Kidney (tissue), 14 donors: Measurements from ENCODE around the gene SMARCA2. TPM values are rescaled to one million over a fixed set of nuclear protein-coding genes. Genes with fewer than 3 reads are reported as not detected.

Experiments used
- DNase-seq, 5 donors: peaks; one replicate each; pipeline ENCODE4 v3.0.0-alpha.2; 2013 to 2020
- FAIRE-seq: peaks from 2 replicates; lab custom pipeline; 2012; peaks lifted over from hg19 to GRCh38; lab: Jason Lieb, UNC
- H3K27ac ChIP-seq, 2 donors: one replicate each; pipeline ENCODE4 v1.7.0; 2013; ENCODE audit warnings: low read depth in 2 of 2, low read length in 2 of 2, inconsistent platforms in 1 of 2
- H3K27me3 ChIP-seq: one replicate; pipeline ENCODE4 v1.7.1; 2013; ENCODE audit warnings: low read length, inconsistent platforms; ENCODE audit not compliant: control insufficient read depth, insufficient read depth
- H3K36me3 ChIP-seq, 3 donors: one replicate each; pipeline versions ENCODE4 v1.7.0 to v1.7.1; 2013; ENCODE audit warnings: low read length in 3 of 3, control low read depth in 1 of 3, inconsistent platforms in 1 of 3; ENCODE audit not compliant: insufficient read depth in 3 of 3, control insufficient read depth in 2 of 3
- H3K4me1 ChIP-seq, 3 donors: one replicate each; pipeline versions ENCODE4 v1.7.0 to v1.7.1; 2013; ENCODE audit warnings: low read length in 3 of 3, inconsistent platforms in 1 of 3, low read depth in 1 of 3; ENCODE audit not compliant: control insufficient read depth in 2 of 3, insufficient read depth in 2 of 3
- H3K4me3 ChIP-seq, 3 donors: one replicate each; pipeline versions ENCODE4 v1.7.0 to v1.8.1; 2013; ENCODE audit warnings: low read length in 3 of 3, control low read depth in 1 of 3, inconsistent platforms in 1 of 3
- H3K9ac ChIP-seq, 3 donors: one replicate each; pipeline versions ENCODE4 v1.7.0 to v1.7.1; 2013; ENCODE audit warnings: low read length in 3 of 3, control low read depth in 1 of 3, inconsistent platforms in 1 of 3
- H3K9me3 ChIP-seq, 3 donors: one replicate each; pipeline versions ENCODE4 v1.7.0 to v1.7.1; 2013; ENCODE audit warnings: low read length in 3 of 3, control low read depth in 1 of 3, inconsistent platforms in 1 of 3; ENCODE audit not compliant: control insufficient read depth in 2 of 3, insufficient read depth in 1 of 3
- intact Hi-C: fragments of 100-400 bp; cut with DNase I; formaldehyde crosslinking; loops from one replicate; pipeline ENCODE4 v1.11.1; 2022
- polyA plus RNA-seq: library from polyadenylated mRNA; stranded (reverse); fragments of 350-450 nt; fragmentation: Illumina TruSeq; extraction: RNeasy Lipid Tissue Mini Kit (QIAGEN cat#74804); gene quantifications from one replicate; pipeline ENCODE4 v1.2.3, GENCODE V29; 2014; ENCODE audit warnings: low read depth, low replicate concordance; ENCODE audit not compliant: insufficient read depth
- total RNA-seq: library from RNA; stranded (reverse); fragmentation: NEBNext Ultra II Directional; extraction: Animal tissue kit (Norgen Biotek cat#: 25700); gene quantifications from one replicate; pipeline ENCODE4 v1.2.1, GENCODE V29; 2021
- TF ChIP-seq, protein P1 (sequence below): IDR thresholded peaks from 3 replicates; pipeline ENCODE4 v1.5.1; 2012; ENCODE audit warnings: mild to moderate bottlenecking, moderate library complexity, borderline replicate concordance; ENCODE audit not compliant: insufficient read depth; ENCODE audit errors: extremely low read depth
- donor health status: control.
- donor health status: control.
- donor health status: control.
- donor health status: control.
- donor health status: control.
- donor health status: DM: yes; HTN: yes; CAD: no.
- donor health status: Normal renal cell carcinoma (clear cell type).

SMARCA2 gene
- total and polyA plus RNA-seq, 2 donors from 2014 or later, result 54.3 to 189 TPM

DNA sequence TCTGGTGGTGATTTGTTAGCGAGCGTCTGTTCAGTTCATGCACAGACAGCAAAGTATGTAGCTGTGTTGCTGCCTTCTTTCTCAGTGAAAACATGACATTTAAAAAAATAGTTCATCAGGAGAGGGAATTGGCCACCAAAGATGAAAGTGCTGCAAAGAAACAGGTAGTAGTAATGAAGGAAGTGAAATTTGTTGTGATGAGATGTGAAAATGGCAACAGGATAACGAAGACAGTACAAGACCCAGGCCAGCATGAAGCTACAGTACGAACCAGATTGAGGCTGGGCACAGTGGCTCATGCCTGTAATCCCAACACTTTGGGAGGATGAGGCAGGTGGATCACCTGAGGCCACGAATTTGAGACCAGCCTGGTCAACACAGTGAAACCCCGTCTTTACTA is 136.0 kb downstream of the SMARCA2 start:
- no peak overlapping the region for H3K9ac ChIP-seq

DNA sequence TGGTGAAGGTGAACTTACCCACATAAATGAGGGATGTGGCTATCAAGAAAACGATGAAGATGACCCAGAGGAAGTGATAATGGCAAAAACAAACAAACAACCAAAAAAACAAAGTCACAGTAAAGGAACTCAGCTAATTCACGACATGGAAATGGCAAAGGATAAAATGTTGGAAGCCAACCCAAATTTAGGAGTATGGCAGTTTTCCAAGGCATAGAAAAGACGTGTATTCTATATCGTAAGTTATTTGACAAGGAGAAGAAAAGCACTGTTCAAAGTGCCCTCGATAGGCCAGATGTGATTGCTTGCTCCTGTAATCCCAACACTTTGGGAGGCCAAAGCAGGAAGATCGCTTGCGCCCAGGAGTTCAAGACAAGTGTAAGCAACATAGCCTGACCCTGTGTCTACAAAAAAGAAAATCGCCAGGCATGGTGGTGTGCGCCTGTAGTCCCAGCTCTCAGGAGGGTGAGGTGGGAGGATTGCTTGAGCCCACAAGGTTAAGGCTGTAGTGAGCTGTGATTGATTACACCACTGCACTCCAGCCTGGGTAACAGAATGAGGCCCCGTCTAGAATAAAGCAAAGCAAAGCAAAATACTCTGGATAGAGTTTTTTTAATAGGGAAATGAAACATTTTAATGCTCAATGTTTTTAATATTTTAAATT is 138.0 kb downstream of the SMARCA2 start:
- H3K4me3 ChIP-seq, result no peak overlapping the region
- TF ChIP-seq, protein P1, sequence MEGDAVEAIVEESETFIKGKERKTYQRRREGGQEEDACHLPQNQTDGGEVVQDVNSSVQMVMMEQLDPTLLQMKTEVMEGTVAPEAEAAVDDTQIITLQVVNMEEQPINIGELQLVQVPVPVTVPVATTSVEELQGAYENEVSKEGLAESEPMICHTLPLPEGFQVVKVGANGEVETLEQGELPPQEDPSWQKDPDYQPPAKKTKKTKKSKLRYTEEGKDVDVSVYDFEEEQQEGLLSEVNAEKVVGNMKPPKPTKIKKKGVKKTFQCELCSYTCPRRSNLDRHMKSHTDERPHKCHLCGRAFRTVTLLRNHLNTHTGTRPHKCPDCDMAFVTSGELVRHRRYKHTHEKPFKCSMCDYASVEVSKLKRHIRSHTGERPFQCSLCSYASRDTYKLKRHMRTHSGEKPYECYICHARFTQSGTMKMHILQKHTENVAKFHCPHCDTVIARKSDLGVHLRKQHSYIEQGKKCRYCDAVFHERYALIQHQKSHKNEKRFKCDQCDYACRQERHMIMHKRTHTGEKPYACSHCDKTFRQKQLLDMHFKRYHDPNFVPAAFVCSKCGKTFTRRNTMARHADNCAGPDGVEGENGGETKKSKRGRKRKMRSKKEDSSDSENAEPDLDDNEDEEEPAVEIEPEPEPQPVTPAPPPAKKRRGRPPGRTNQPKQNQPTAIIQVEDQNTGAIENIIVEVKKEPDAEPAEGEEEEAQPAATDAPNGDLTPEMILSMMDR, result no peak
- H3K36me3 ChIP-seq, result no peaks in the 10 kb centered on the region
- DNase-seq (peak in 1 of 5 donors; percentile 25), FAIRE-seq (no peak)
- intact Hi-C loops, result no loop called here
- no peak overlapping the region for H3K9ac ChIP-seq
- H3K4me1 ChIP-seq, result peaks cover 0 to 5% (median 2%) of the 10 kb centered on the region in 3 donors
- H3K27ac ChIP-seq, result no peak overlapping the region
- H3K9me3 ChIP-seq, result no peaks in the 10 kb centered on the region
- no peaks in the 10 kb centered on the region for H3K27me3 ChIP-seq

More for the DNA sequence above, 136.0 kb downstream of the SMARCA2 start:
- no peaks in the 10 kb centered on the region for H3K9me3 ChIP-seq
- no peak overlapping the region for H3K4me3 ChIP-seq
- DNase-seq, result no peak
- intact Hi-C loops, result no loop called here
- no peak for FAIRE-seq
- H3K27ac ChIP-seq, result no peak overlapping the region
- no peaks in the 10 kb centered on the region for H3K27me3 ChIP-seq
- no peaks in the 10 kb centered on the region for H3K4me1 ChIP-seq
- H3K36me3 ChIP-seq, result no peaks in the 10 kb centered on the region
- TF ChIP-seq, protein P1, result no peak

DNA sequence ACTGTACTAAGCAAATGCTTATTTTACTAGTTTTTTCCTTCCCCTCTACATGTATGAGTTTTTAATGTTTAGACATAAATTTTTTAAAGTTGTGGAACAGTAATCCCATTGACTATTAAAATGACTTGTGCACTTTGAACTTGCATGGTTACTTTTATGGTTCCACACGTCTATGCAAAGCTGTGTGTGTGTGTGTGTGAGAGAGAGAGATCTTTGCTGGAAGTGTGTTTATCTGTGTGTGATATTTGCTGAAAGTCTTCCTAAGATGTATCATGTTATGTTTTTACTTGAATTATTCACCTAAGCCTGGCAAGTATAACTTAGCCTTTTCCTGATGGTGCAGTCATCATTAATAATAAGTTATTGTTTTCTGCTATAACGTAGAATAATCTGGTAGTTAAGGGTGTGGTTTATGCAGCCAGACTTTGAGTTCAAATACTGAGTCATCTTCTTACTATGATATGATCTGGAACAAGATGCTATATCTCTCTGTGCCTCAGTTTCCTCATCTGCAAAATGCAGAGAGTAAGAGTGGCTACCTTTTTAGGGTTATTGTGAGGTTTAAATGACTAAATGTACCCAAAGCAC is 138.6 kb downstream of the SMARCA2 start:
- intact Hi-C loops, result no loop called here
- H3K9ac ChIP-seq, result no peak overlapping the region
- FAIRE-seq (no peak), DNase-seq (no peak)
- TF ChIP-seq, protein P1, result no peak
- H3K4me3 ChIP-seq, result no peak overlapping the region
- no peaks in the 10 kb centered on the region for H3K36me3 ChIP-seq
- no peak overlapping the region for H3K27ac ChIP-seq
- peaks cover 0 to 5% (median 4%) of the 10 kb centered on the region in 3 donors for H3K4me1 ChIP-seq
- no peaks in the 10 kb centered on the region for H3K27me3 ChIP-seq
- H3K9me3 ChIP-seq, result no peaks in the 10 kb centered on the region
